UCSD-AML1 (cell line): ENCODE measurements around the gene ADK.

Experiments used
- DNase-seq: peaks from one replicate; lab custom pipeline; 2025; ENCODE audit not compliant: unreplicated experiment; lab: John Stamatoyannopoulos, UW

Gene ADK

GRCh38 chr10:74589226-74589673, 438.2 kb downstream of the ADK start:
- DNase-seq, result no peak

- DNase-seq, result no peak
Observed at GRCh38 chr10:74589851-74590250, 438.8 kb downstream of the ADK start.

GRCh38 chr10:74593470-74593869, 442.4 kb downstream of the ADK start:
- DNase-seq, result no peak

GRCh38 chr10:74596713-74597112, 445.7 kb downstream of the ADK start:
- no peak for DNase-seq

- DNase-seq, result no peak
Observed at GRCh38 chr10:74598891-74599566, 448.0 kb downstream of the ADK start.

DNA sequence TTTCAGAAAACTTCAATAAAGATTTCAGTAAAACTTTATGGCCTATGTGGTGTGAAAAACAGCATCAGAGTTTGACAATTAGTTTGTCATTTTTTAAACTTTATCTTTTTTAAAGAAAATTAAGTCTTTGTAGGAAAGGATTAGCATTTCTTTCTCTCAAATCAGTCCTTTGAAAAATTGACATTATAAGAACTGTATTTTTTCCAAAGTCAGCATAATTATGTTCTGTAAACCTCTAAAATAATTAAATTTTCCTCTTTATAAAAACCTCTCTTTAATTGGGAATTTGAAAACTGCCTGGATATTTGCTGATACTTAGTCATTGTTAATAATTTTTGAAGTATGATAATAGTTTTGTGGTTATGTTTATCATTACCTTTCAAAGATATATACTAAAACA, 448.7 kb downstream of the ADK start:
- DNase-seq, result no peak

DNA sequence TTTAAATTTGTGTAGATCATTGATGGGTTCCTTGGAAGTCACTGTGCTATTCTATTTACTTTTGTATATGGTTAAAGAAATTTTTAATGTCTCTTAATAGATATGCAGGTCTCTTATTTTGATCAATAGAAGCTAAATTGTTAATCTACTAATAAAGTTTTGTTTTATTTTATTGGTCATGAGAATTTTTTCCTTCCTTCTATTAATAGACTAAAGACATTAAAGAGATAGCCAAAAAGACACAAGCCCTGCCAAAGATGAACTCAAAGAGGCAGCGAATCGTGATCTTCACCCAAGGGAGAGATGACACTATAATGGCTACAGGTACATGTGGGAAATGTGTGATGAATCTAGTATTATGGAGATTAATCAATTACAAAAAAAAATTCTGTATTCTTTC, 449.1 kb downstream of the ADK start:
- DNase-seq, result no peak

- no peak for DNase-seq
Observed at GRCh38 chr10:74602576-74602975, 451.6 kb downstream of the ADK start.

DNA sequence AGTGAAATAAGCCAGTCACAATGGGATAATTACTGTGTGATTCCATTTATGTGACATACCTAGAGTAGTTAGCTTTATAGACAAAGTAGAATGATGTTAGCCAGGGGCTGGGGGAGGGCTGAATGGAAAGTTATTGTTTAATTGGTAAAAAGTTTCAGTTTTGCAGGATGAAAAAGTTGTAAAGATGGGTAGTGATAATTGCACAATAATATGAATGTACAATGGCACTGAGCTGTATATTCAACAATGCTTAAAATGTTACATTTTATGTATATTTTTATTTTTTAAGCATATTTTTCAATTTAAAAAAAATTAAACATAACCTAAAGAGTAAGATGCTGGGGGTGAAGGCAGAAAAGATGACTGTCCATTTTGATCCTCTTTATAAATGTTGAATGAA, 459.3 kb downstream of the ADK start:
- DNase-seq, result no peak

- no peak for DNase-seq
Observed at GRCh38 chr10:74612195-74612594, 461.2 kb downstream of the ADK start.

GRCh38 chr10:74620626-74621025, 469.6 kb downstream of the ADK start:
- no peak for DNase-seq

DNA sequence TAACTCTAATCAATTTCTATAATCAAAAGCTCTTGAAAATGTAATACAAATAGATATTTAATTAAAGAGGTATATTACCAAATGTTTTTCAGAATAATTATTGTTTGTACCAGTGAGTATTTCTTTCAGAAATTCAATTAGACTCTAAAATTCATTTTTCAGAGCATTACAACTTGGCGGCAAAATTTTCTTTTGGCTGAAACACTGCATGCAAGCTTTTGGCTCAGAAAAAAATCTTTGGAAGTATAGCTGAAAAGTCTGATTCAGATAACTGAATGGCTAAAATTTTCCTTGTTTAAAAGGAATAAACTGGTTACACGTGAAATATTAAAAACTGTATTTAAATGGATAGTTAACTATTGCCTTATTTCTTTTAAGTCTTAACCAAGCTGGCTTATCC, 472.8 kb downstream of the ADK start:
- no peak for DNase-seq

DNA sequence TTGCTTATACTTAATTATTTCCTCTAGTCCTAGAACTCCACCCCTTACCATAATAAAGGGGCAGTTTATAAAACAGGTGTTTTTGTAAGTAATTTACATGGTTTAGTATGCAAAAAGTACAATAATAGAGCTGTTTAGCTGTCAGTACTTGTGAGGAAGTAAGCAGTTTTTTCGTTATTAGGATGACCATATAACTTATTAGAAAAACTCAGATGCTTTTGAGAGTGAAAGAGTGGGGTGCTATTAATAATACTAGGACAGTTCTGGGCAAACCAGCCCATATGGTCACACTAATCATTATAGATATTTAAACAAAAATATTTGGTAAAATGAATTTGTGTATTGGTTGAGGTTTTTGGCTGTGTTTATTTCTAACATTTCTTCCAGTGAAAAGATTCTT, 473.5 kb downstream of the ADK start:
- DNase-seq, result no peak

GRCh38 chr10:74628136-74628535, 477.1 kb downstream of the ADK start:
- no peak for DNase-seq

DNA sequence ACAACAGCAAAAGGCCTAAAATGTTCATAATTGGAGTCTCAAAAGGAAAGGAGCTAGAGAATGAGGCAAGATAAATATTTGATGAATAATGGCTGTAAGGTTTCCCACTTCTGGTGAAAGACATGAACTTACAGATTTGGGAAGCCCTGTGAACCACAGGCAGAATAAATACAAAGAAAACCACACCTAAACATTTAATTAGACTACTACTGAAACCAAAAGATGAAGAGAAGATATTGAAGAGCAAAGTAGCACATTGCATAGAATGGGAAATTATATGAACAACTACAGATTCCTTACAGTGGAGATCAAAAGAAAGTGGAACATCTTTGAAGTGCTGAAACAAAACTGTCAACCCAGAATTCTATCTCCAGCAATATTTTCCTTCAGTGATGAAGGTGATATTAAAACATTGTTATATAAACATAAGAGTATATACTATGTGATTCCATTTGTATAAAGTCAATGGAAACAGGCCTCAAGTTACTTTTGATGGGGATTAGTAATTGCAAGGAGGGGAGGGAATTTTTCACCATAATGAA, 484.0 kb downstream of the ADK start:
- DNase-seq, result no peak

GRCh38 chr10:74635655-74636054, 484.6 kb downstream of the ADK start:
- DNase-seq, result no peak

DNA sequence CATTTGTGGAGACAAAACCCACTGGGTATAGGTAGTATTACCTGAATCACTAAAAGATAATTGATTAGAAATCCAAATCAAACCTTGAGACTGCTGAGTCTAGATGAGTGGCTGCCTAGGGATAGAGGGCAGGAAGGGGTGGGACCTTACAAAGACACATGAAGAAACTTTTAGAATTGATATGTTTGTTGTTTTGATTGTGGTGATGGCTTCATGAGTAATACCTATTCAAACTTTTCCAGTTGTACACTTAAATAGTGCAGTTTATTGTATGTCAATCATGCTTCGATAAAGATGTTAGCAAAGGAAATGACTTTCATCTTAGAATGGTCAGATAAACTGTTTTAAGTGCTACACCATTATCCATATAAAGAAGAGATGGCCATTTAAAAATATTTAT, 486.7 kb downstream of the ADK start:
- no peak for DNase-seq

- DNase-seq, result no peak
Observed at GRCh38 chr10:74640134-74640921, 489.3 kb downstream of the ADK start.

GRCh38 chr10:74641659-74642058, 490.6 kb downstream of the ADK start:
- no peak for DNase-seq

DNA sequence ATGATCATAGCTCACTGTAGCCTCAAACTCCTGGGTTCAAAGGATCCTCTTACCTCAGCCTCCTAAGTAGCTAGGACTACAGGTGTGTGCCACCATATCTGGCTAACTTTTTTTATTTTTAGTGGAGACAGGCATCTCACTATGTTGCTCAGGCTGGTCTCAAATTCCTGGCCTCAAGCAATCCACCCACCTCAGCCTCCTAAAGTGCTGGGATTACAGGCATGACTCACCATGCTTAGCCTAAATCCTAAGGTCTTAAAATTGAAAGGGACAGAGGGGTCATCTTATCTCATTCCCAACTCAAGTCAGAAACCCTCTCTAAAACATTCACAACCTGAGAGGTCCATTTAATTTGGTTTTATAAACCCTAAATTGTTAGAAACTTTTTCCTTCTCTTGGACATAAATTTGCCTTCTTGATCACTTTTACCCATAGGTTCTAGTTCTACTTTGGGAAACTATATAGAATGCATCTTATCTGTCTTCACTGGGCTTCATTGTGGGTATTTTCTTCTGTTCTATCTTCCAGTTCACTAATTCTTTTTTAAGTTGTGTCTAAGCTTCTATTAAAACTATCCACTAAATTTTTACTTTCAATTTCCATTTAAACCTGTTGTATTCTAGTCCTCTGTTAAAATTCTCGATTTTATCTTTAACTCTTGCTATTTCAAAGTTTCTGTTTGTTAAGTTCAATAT, 492.0 kb downstream of the ADK start:
- DNase-seq, result no peak

DNA sequence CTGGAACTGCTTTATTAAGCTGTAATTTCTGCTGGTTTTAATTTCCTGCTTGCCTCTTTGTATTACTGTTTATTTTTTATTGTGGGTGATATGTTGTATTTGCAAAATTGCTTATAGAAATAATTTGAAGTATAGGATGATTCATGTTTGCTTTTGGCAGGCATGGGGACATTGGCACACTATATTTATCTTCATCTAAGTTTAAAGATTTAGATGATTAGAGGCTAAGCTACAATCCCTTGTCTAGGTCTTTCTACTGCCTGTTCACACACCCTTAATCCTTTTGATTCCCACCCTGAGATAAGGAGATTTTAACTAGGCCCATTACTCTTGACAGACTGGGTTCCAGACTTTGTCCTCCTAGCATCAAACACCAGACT, 492.6 kb downstream of the ADK start:
- DNase-seq, result no peak

- DNase-seq, result no peak
Observed at GRCh38 chr10:74644738-74645137, 493.7 kb downstream of the ADK start.
